Mesothelial cell of epicardium (in vitro differentiated cells): Measurements from ENCODE around the gene AKAP13. TPM values are rescaled to one million over a fixed set of nuclear protein-coding genes. Genes with fewer than 3 reads are reported as not detected.

Experiments used
- DNase-seq, 2 experiments: peaks; one replicate each; pipeline ENCODE4 v3.0.0; 2021; ENCODE audit warnings: low spot score in 2 of 2; ENCODE audit not compliant: unreplicated experiment in 2 of 2
- H3K27ac Mint-ChIP-seq: 2 replicates; pipeline ENCODE4 v1.8.0; 2021; ENCODE audit warnings: mixed read lengths
- H3K27me3 Mint-ChIP-seq: 2 replicates; pipeline ENCODE4 v1.8.0; 2021; ENCODE audit warnings: low read depth, mixed read lengths
- H3K36me3 Mint-ChIP-seq: 2 replicates; pipeline ENCODE4 v1.8.0; 2021; ENCODE audit warnings: mixed read lengths
- H3K4me1 Mint-ChIP-seq: 2 replicates; pipeline ENCODE4 v1.8.0; 2021; ENCODE audit warnings: mixed read lengths
- H3K4me3 Mint-ChIP-seq: 2 replicates; pipeline ENCODE4 v1.8.0; 2021; ENCODE audit warnings: mild to moderate bottlenecking, moderate library complexity, mixed read lengths
- H3K9me3 Mint-ChIP-seq: 2 replicates; pipeline ENCODE4 v1.8.0; 2021; ENCODE audit warnings: mixed read lengths
- total RNA-seq: library from RNA; stranded (reverse); gene quantifications from 3 replicates; pipeline ENCODE4 v1.2.1, GENCODE V29; 2021
- TF ChIP-seq, protein P1 (sequence below): fragments of 200-600 bp; sonication (generic); IDR thresholded peaks from one replicate; pipeline ENCODE4 v1.5.0; 2021; ENCODE audit warnings: antibody characterized with exemption; ENCODE audit not compliant: unreplicated experiment

Gene AKAP13
- total RNA-seq, 1 donor from 2014 or later, result 109 TPM

DNA sequence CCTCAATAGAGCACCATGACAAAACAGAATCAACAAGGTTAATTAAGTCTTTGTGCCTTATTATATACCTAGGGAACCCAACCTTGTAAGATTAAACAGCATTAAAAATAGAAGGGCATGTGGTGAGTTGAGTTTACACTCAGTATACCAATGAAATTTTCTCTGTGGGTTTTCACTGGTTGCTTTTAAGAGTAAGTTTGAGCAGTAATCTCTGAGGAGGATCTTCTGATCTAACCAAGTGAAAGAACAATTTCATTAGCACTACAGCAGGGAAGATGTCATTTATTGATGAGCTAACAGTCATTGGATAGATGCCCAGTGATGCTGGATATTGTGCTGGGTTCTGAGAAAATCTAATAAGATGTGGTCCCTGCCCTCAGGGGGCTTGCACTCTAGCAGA, 26.9 kb upstream of the AKAP13 start:
- Mint-ChIP-seq H3K27me3 (no peaks in the 10 kb centered on the region), H3K36me3 (no peaks in the 10 kb centered on the region), H3K4me1 (peaks cover 16% of the 10 kb centered on the region), H3K9me3 (peaks cover 3% of the 10 kb centered on the region), H3K4me3 (no peak overlapping the region), H3K27ac (no peak overlapping the region)
- TF ChIP-seq, protein P1, sequence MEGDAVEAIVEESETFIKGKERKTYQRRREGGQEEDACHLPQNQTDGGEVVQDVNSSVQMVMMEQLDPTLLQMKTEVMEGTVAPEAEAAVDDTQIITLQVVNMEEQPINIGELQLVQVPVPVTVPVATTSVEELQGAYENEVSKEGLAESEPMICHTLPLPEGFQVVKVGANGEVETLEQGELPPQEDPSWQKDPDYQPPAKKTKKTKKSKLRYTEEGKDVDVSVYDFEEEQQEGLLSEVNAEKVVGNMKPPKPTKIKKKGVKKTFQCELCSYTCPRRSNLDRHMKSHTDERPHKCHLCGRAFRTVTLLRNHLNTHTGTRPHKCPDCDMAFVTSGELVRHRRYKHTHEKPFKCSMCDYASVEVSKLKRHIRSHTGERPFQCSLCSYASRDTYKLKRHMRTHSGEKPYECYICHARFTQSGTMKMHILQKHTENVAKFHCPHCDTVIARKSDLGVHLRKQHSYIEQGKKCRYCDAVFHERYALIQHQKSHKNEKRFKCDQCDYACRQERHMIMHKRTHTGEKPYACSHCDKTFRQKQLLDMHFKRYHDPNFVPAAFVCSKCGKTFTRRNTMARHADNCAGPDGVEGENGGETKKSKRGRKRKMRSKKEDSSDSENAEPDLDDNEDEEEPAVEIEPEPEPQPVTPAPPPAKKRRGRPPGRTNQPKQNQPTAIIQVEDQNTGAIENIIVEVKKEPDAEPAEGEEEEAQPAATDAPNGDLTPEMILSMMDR, result no peak
- DNase-seq, result no peak

DNA sequence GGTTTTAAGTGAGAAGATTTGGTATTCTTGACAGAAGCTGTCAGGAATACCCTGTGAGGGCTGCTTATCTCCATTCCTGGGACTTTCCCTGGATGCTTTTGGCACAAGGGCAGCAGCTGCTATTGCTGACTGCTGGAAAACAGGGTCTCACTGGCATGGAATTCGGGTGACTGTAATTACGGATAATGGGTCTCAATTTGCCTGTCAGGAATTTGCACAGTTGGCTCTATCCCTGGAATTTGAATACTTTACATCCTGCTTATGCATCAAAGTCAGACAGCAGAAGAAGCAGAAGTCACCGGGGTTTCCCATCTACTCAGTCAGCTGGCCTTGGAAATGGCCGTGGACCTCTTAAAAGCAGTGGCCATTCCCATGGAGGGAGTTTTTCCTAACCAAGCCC, 25.9 kb upstream of the AKAP13 start:
- Mint-ChIP-seq H3K27ac (no peak overlapping the region), H3K4me3 (no peak overlapping the region), H3K4me1 (peaks cover 12% of the 10 kb centered on the region), H3K9me3 (peaks cover 3% of the 10 kb centered on the region), H3K36me3 (no peaks in the 10 kb centered on the region), H3K27me3 (no peaks in the 10 kb centered on the region)
- DNase-seq, result no peak
- TF ChIP-seq, protein P1, result no peak

DNA sequence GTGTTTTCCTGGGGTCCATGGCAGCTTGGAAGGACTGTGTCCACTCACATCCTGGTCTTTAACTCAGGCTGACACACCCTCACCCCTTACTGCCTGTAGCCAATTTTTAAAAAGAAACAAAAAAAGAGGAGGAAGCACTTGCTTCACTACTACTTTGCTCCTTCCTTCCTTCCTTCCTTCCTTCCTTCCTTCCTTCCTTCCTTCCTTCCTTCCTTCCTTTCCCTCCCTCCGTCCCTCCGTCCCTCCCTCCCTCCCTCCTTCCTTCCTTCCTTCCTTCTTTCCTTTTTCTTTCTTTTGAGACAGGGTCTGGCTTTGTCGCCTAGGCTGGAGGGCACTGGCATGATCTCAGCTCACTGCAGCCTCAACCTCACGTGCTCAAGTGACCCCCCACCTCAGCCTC, 25.5 kb upstream of the AKAP13 start:
- TF ChIP-seq, protein P1, result no peak
- no peaks in the 10 kb centered on the region for H3K36me3 Mint-ChIP-seq
- peak overlapping the region; percentile 25 for H3K27ac Mint-ChIP-seq
- H3K4me3 Mint-ChIP-seq, result no peak overlapping the region
- peaks cover 3% of the 10 kb centered on the region for H3K9me3 Mint-ChIP-seq
- no peak for DNase-seq
- no peaks in the 10 kb centered on the region for H3K27me3 Mint-ChIP-seq
- H3K4me1 Mint-ChIP-seq, result peaks cover 12% of the 10 kb centered on the region

DNA sequence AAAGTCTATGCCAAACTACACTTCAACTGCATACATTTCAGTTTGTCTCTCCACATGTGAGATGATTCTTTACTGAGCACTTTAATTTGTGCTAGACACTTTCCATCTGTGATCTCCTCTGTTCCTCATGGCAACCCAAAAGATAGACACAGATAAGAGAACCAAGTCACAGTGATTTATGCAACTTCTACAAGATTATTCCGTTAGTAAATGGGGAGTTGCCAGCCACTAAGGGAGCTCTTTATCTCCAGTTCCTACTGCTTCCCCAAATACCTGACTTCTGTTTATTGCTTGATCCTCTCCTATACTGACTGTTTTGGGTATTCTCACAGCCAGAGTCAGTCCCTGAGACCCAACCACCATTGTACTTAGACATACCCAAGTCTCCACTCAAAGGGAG, 24.1 kb upstream of the AKAP13 start:
- Mint-ChIP-seq H3K36me3 (no peaks in the 10 kb centered on the region), H3K4me1 (peaks cover 12% of the 10 kb centered on the region), H3K4me3 (no peak overlapping the region), H3K27me3 (no peaks in the 10 kb centered on the region), H3K27ac (no peak overlapping the region), H3K9me3 (peaks cover 3% of the 10 kb centered on the region)
- TF ChIP-seq, protein P1, result no peak
- DNase-seq, result no peak

DNA sequence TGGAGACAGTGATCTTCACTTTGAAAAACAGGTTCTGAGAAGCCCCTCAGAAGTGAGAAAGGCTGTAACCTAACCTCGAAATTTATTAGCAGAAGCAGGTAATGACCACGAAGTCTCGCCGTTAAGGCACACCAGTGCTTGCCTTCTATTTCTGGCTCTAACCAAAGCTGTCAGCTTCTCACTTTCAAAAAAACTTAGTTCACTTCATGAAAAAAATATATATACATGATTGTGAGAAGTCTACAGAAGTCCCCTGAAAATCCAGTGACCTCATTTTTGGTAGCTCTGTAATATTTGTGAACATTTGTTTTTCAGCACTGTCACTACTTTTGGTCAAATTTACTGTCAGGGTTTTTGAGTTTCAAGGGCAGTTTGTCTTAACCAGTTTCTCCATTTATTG, 19.1 kb upstream of the AKAP13 start:
- Mint-ChIP-seq H3K27ac (no peak overlapping the region), H3K4me1 (peaks cover 8% of the 10 kb centered on the region), H3K4me3 (no peak overlapping the region), H3K9me3 (no peaks in the 10 kb centered on the region), H3K36me3 (no peaks in the 10 kb centered on the region), H3K27me3 (no peaks in the 10 kb centered on the region)
- no peak for DNase-seq
- TF ChIP-seq, protein P1, result no peak
